HG02798 (cell line): Measurements from ENCODE around the gene RNF220.
"Not testable (repeated sequence)": the region's sequence is repeated elsewhere in the genome, so short reads cannot be mapped to it uniquely, and the experiment has no call there.

Experiments
- ATAC-seq: cut with Tn5 transposase; IDR thresholded peaks from one replicate; pipeline ENCODE4 v1.9.1; 2021; ENCODE audit warnings: mild to moderate bottlenecking; ENCODE audit not compliant: unreplicated experiment, poor library complexity

RNF220 gene

GRCh38 chr1:44688760-44689446, 283.8 kb downstream of the RNF220 start:
- ATAC-seq: no peak

GRCh38 chr1:44689447-44689765, 284.4 kb downstream of the RNF220 start:
- no peak for ATAC-seq

GRCh38 chr1:44693159-44693558, 288.1 kb downstream of the RNF220 start:
- ATAC-seq: no peak

GRCh38 chr1:44693900-44694299, 288.8 kb downstream of the RNF220 start:
- ATAC-seq: no peak

GRCh38 chr1:44694863-44695478, 289.9 kb downstream of the RNF220 start:
- ATAC-seq: peak; percentile 76

- no peak for ATAC-seq
Observed at GRCh38 chr1:44695671-44696070, 290.6 kb downstream of the RNF220 start.

GRCh38 chr1:44696101-44696500, 291.0 kb downstream of the RNF220 start:
- no peak for ATAC-seq

GRCh38 chr1:44696789-44697345, 291.8 kb downstream of the RNF220 start:
- ATAC-seq: peak; percentile 50

GRCh38 chr1:44698138-44698537, 293.1 kb downstream of the RNF220 start:
- no peak for ATAC-seq

GRCh38 chr1:44699375-44699774, 294.3 kb downstream of the RNF220 start:
- not testable (repeated sequence) for ATAC-seq

GRCh38 chr1:44700573-44700972, 295.5 kb downstream of the RNF220 start:
- ATAC-seq: no peak

GRCh38 chr1:44701141-44701573, 296.1 kb downstream of the RNF220 start:
- no peak for ATAC-seq
